ENCODE data around the gene USP8. TPM values are rescaled to one million over a fixed set of nuclear protein-coding genes. Genes with fewer than 3 reads are reported as not detected.

The USP8 gene
- total RNA-seq, 1 experiment from 2014 or later, result 48.5 TPM

DNA sequence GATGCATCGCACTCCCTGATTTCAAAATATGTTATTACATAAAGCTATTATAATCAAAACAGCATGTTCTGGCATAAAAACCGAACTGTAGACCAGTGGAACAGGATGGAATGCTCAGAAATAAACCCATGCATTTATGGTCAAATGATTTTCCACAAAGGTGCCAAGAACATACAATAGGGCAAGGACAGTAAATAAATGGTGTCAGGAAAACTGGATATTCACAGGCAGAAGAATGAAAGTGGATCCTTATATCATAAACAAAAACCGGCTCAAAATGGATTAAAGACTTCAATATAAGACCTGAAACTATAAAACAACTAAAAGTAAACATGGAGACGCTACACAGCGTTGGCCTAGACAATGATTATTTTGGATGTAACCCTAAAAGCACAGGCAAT lies 99.6 kb downstream of the USP8 start:
- no peaks in the 10 kb centered on the region for H3K27me3 ChIP-seq (replicated peaks; ENCODE audit: insufficient read depth, low read depth, low read length, poor library complexity)
- no peaks in the 10 kb centered on the region for H3K9me3 ChIP-seq (ENCODE audit: low read depth, low read length, poor library complexity, severe bottlenecking)
- TF ChIP-seq, protein P1, sequence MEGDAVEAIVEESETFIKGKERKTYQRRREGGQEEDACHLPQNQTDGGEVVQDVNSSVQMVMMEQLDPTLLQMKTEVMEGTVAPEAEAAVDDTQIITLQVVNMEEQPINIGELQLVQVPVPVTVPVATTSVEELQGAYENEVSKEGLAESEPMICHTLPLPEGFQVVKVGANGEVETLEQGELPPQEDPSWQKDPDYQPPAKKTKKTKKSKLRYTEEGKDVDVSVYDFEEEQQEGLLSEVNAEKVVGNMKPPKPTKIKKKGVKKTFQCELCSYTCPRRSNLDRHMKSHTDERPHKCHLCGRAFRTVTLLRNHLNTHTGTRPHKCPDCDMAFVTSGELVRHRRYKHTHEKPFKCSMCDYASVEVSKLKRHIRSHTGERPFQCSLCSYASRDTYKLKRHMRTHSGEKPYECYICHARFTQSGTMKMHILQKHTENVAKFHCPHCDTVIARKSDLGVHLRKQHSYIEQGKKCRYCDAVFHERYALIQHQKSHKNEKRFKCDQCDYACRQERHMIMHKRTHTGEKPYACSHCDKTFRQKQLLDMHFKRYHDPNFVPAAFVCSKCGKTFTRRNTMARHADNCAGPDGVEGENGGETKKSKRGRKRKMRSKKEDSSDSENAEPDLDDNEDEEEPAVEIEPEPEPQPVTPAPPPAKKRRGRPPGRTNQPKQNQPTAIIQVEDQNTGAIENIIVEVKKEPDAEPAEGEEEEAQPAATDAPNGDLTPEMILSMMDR (conservative IDR thresholded peaks at IDR 0.05; ENCODE audit: low read depth, low read length), result no peak
- TF ChIP-seq EZH2 (IDR thresholded peaks at IDR 0.05; ENCODE audit: borderline replicate concordance, low read depth, low read length, poor library complexity, severe bottlenecking), result no peak
- no peak overlapping the region for H3K27ac ChIP-seq (ENCODE audit: low read depth, low read length, poor library complexity, severe bottlenecking)
- no TSS peak for BruUV-seq (replicated peaks)
- POLR2A ChIA-PET (ENCODE audit: low non-redundant PET), result no interaction called here
- no peaks in the 10 kb centered on the region for H3K36me3 ChIP-seq (ENCODE audit: insufficient read depth, low read length, poor library complexity, severe bottlenecking)
- CTCF ChIA-PET, result no interaction called here
- DNase-seq (ENCODE audit: low spot score), result no peak
- intact Hi-C loops (cut with micrococcal nuclease; ENCODE audit: unreplicated experiment), result no loop called here
- H3K4me3 ChIP-seq (ENCODE audit: low read depth, low read length, poor library complexity, severe bottlenecking), result no peak overlapping the region
- no peaks in the 10 kb centered on the region for H3K4me1 ChIP-seq (ENCODE audit: insufficient read depth, low read length, poor library complexity, severe bottlenecking)

DNA sequence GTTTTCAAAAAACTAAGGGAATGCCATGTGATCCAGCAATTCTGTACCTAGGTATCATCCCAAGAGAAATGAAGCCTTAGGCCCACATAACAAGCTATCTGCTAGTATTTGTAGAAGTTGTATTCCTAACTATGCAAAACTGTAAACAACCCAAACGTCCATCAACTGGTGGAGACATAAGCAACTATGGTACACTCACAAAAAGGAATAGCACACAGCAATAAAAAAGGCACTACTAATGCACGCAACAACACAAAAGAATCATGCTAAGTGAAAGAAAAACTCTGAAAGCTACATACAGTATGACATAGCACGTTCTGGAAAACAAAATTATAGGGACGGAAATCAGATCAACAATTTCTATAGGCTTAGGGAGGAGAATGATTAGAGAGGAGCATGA lies 107.0 kb downstream of the USP8 start:
- POLR2A ChIA-PET (ENCODE audit: low non-redundant PET), result no interaction called here
- Histone ChIP-seq H3K4me3 (ENCODE audit: low read depth, low read length, poor library complexity, severe bottlenecking) (no peak overlapping the region), H3K27me3 (replicated peaks; ENCODE audit: insufficient read depth, low read depth, low read length, poor library complexity) (no peaks in the 10 kb centered on the region), H3K9me3 (ENCODE audit: low read depth, low read length, poor library complexity, severe bottlenecking) (no peaks in the 10 kb centered on the region), H3K36me3 (ENCODE audit: insufficient read depth, low read length, poor library complexity, severe bottlenecking) (no peaks in the 10 kb centered on the region), H3K4me1 (ENCODE audit: insufficient read depth, low read length, poor library complexity, severe bottlenecking) (no peaks in the 10 kb centered on the region), H3K27ac (ENCODE audit: low read depth, low read length, poor library complexity, severe bottlenecking) (no peak overlapping the region)
- DNase-seq (ENCODE audit: low spot score), result no peak
- CTCF ChIA-PET, result no interaction called here
- TF ChIP-seq, protein P1 (conservative IDR thresholded peaks at IDR 0.05; ENCODE audit: low read depth, low read length), result no peak
- TF ChIP-seq EZH2 (IDR thresholded peaks at IDR 0.05; ENCODE audit: borderline replicate concordance, low read depth, low read length, poor library complexity, severe bottlenecking), result no peak
- intact Hi-C loops (cut with micrococcal nuclease; ENCODE audit: unreplicated experiment), result no loop called here
- no TSS peak for BruUV-seq (replicated peaks)

DNA sequence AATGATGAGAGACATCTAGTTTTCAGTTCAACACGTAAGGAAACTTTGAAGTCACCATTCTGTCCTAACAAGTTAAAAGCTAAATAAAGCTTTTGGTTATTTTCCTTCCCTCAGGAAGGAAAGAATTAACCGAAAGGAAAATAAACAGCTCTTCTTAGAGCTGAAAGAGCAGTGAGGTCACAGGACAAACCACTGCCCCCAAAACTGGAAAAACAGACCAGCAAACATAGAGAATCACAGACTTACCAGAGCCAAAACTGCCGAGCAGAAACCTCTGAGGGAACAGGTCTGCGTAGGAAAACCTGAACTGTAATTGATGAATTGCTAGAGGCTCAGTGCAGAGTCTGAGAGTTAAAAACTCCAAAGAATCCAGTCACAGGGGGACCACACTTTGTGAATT lies 107.6 kb downstream of the USP8 start:
- no peaks in the 10 kb centered on the region for H3K9me3 ChIP-seq (ENCODE audit: low read depth, low read length, poor library complexity, severe bottlenecking)
- no peak overlapping the region for H3K27ac ChIP-seq (ENCODE audit: low read depth, low read length, poor library complexity, severe bottlenecking)
- no TSS peak for BruUV-seq (replicated peaks)
- H3K27me3 ChIP-seq (replicated peaks; ENCODE audit: insufficient read depth, low read depth, low read length, poor library complexity), result no peaks in the 10 kb centered on the region
- no peak for DNase-seq (ENCODE audit: low spot score)
- H3K4me3 ChIP-seq (ENCODE audit: low read depth, low read length, poor library complexity, severe bottlenecking), result no peak overlapping the region
- no peaks in the 10 kb centered on the region for H3K36me3 ChIP-seq (ENCODE audit: insufficient read depth, low read length, poor library complexity, severe bottlenecking)
- intact Hi-C loops (cut with micrococcal nuclease; ENCODE audit: unreplicated experiment), result no loop called here
- no peaks in the 10 kb centered on the region for H3K4me1 ChIP-seq (ENCODE audit: insufficient read depth, low read length, poor library complexity, severe bottlenecking)
- POLR2A ChIA-PET (ENCODE audit: low non-redundant PET), result no interaction called here
- no peak for TF ChIP-seq EZH2 (IDR thresholded peaks at IDR 0.05; ENCODE audit: borderline replicate concordance, low read depth, low read length, poor library complexity, severe bottlenecking)
- TF ChIP-seq, protein P1 (conservative IDR thresholded peaks at IDR 0.05; ENCODE audit: low read depth, low read length), result no peak
- CTCF ChIA-PET, result no interaction called here

Measured in A673 (cell line).